Measurements from ENCODE around the gene PTGER1. TPM values are rescaled to one million over a fixed set of nuclear protein-coding genes. Genes with fewer than 3 reads are reported as not detected.
"Not testable (repeated sequence)": the region's sequence is repeated elsewhere in the genome, so short reads cannot be mapped to it uniquely, and the experiment has no call there.

Gene PTGER1
- total and polyA plus RNA-seq, 2 donors, result 1.6 to 4.1 TPM

GRCh38 chr19:14511229-14511593, 36.1 kb upstream of the PTGER1 start:
- no peak for DNase-seq (ENCODE audit: extremely low spot score)
- Histone ChIP-seq H3K4me1 (ENCODE audit: insufficient read depth) (no peaks in the 10 kb centered on the region), H3K4me3 (ENCODE audit: low read depth, low read length) (no peak overlapping the region), H3K36me3 (ENCODE audit: insufficient read depth) (no peaks in the 10 kb centered on the region), H3K27ac (ENCODE audit: low read depth) (no peak overlapping the region)
- WGBS, result 68% methylated on average over 4 of the region's 4 CpGs

GRCh38 chr19:14510311-14511228, 35.4 kb upstream of the PTGER1 start:
- H3K27ac ChIP-seq (ENCODE audit: low read depth), result peak overlapping the region; percentile 27
- no peak for DNase-seq (ENCODE audit: extremely low spot score)
- no peaks in the 10 kb centered on the region for H3K4me1 ChIP-seq (ENCODE audit: insufficient read depth)
- no peak overlapping the region for H3K4me3 ChIP-seq (ENCODE audit: low read depth, low read length)
- no peaks in the 10 kb centered on the region for H3K36me3 ChIP-seq (ENCODE audit: insufficient read depth)
- 42% methylated on average over 22 of the region's 22 CpGs for WGBS

GRCh38 chr19:14507704-14508542, 32.8 kb upstream of the PTGER1 start:
- no peak overlapping the region for H3K4me3 ChIP-seq (ENCODE audit: low read depth, low read length)
- 71% methylated on average over 12 of the region's 12 CpGs for WGBS
- H3K4me1 ChIP-seq (ENCODE audit: insufficient read depth), result no peaks in the 10 kb centered on the region
- no peaks in the 10 kb centered on the region for H3K36me3 ChIP-seq (ENCODE audit: insufficient read depth)
- no peak for DNase-seq (ENCODE audit: extremely low spot score)
- no peak overlapping the region for H3K27ac ChIP-seq (ENCODE audit: low read depth)

- DNase-seq (ENCODE audit: extremely low spot score), result no peak
- WGBS, result 43% methylated on average over 19 of the region's 19 CpGs
- Histone ChIP-seq H3K27ac (ENCODE audit: low read depth) (peak overlapping the region; percentile 35), H3K4me1 (ENCODE audit: insufficient read depth) (no peaks in the 10 kb centered on the region), H3K4me3 (ENCODE audit: low read depth, low read length) (no peak overlapping the region), H3K36me3 (ENCODE audit: insufficient read depth) (no peaks in the 10 kb centered on the region)
Observed at GRCh38 chr19:14505488-14506239, 30.5 kb upstream of the PTGER1 start.

- 91% methylated on average over 8 of the region's 8 CpGs for WGBS
- H3K4me1 ChIP-seq (ENCODE audit: insufficient read depth); DNase-seq (ENCODE audit: extremely low spot score); H3K4me3 ChIP-seq (ENCODE audit: low read depth, low read length); H3K27ac ChIP-seq (ENCODE audit: low read depth); H3K36me3 ChIP-seq (ENCODE audit: insufficient read depth): not testable (repeated sequence)
Observed at GRCh38 chr19:14504575-14504974, 29.4 kb upstream of the PTGER1 start.

GRCh38 chr19:14503285-14503684, 28.1 kb upstream of the PTGER1 start:
- no peak overlapping the region for H3K4me3 ChIP-seq (ENCODE audit: low read depth, low read length)
- H3K27ac ChIP-seq (ENCODE audit: low read depth), result no peak overlapping the region
- 69% methylated on average over 1 of the region's 1 CpG for WGBS
- no peaks in the 10 kb centered on the region for H3K4me1 ChIP-seq (ENCODE audit: insufficient read depth)
- H3K36me3 ChIP-seq (ENCODE audit: insufficient read depth), result no peaks in the 10 kb centered on the region
- no peak for DNase-seq (ENCODE audit: extremely low spot score)

- no peak for DNase-seq (ENCODE audit: extremely low spot score)
- Histone ChIP-seq H3K27ac (ENCODE audit: low read depth) (no peak overlapping the region), H3K4me1 (ENCODE audit: insufficient read depth) (no peaks in the 10 kb centered on the region), H3K36me3 (ENCODE audit: insufficient read depth) (no peaks in the 10 kb centered on the region), H3K4me3 (ENCODE audit: low read depth, low read length) (no peak overlapping the region)
- 76% methylated on average over 11 of the region's 11 CpGs for WGBS
Observed at GRCh38 chr19:14502334-14503092, 27.4 kb upstream of the PTGER1 start.

GRCh38 chr19:14497228-14497921, 22.2 kb upstream of the PTGER1 start:
- H3K4me1 ChIP-seq (ENCODE audit: insufficient read depth), result no peaks in the 10 kb centered on the region
- 50% methylated on average over 6 of the region's 6 CpGs for WGBS
- H3K27ac ChIP-seq (ENCODE audit: low read depth), result no peak overlapping the region
- no peak for DNase-seq (ENCODE audit: extremely low spot score)
- no peak overlapping the region for H3K4me3 ChIP-seq (ENCODE audit: low read depth, low read length)
- H3K36me3 ChIP-seq (ENCODE audit: insufficient read depth), result no peaks in the 10 kb centered on the region

GRCh38 chr19:14496834-14497227, 21.7 kb upstream of the PTGER1 start:
- DNase-seq (ENCODE audit: extremely low spot score), result no peak
- Histone ChIP-seq H3K4me1 (ENCODE audit: insufficient read depth) (no peaks in the 10 kb centered on the region), H3K36me3 (ENCODE audit: insufficient read depth) (no peaks in the 10 kb centered on the region), H3K4me3 (ENCODE audit: low read depth, low read length) (no peak overlapping the region), H3K27ac (ENCODE audit: low read depth) (no peak overlapping the region)
- 34% methylated on average over 7 of the region's 7 CpGs for WGBS

- 2% methylated on average over 71 of the region's 71 CpGs for WGBS
- DNase-seq (ENCODE audit: extremely low spot score), result peak; percentile 95
- H3K4me1 ChIP-seq (ENCODE audit: insufficient read depth), result no peaks in the 10 kb centered on the region
Observed at GRCh38 chr19:14496029-14496833, 21.1 kb upstream of the PTGER1 start, which contains the start of gene GIPC1. GIPC1 (minus strand) TSS chr19:14496127; CDS start chr19:14482976, 13,151 bp downstream.

GRCh38 chr19:14495672-14496028, 20.5 kb upstream of the PTGER1 start:
- DNase-seq (ENCODE audit: extremely low spot score), result no peak
- H3K36me3 ChIP-seq (ENCODE audit: insufficient read depth), result no peaks in the 10 kb centered on the region
- H3K4me3 ChIP-seq (ENCODE audit: low read depth, low read length), result peak overlapping the region; percentile 88
- H3K27ac ChIP-seq (ENCODE audit: low read depth), result peak overlapping the region; percentile 73
- H3K4me1 ChIP-seq (ENCODE audit: insufficient read depth), result no peaks in the 10 kb centered on the region
- under 1% methylated on average over 28 of the region's 28 CpGs for WGBS

More at GRCh38 chr19:14496029-14496833, 21.1 kb upstream of the PTGER1 start, which contains the start of gene GIPC1:
- Histone ChIP-seq H3K36me3 (ENCODE audit: insufficient read depth) (no peaks in the 10 kb centered on the region), H3K4me3 (ENCODE audit: low read depth, low read length) (peak within 1 kb of the TSS; percentile 88), H3K27ac (ENCODE audit: low read depth) (peak within 1 kb of the TSS; percentile 73)

Measured in urinary bladder (tissue), 4 donors.